ENCODE data around the gene RNF126.
"Not testable (repeated sequence)": the region's sequence is repeated elsewhere in the genome, so short reads cannot be mapped to it uniquely, and the experiment has no call there.

RNF126 gene

DNA sequence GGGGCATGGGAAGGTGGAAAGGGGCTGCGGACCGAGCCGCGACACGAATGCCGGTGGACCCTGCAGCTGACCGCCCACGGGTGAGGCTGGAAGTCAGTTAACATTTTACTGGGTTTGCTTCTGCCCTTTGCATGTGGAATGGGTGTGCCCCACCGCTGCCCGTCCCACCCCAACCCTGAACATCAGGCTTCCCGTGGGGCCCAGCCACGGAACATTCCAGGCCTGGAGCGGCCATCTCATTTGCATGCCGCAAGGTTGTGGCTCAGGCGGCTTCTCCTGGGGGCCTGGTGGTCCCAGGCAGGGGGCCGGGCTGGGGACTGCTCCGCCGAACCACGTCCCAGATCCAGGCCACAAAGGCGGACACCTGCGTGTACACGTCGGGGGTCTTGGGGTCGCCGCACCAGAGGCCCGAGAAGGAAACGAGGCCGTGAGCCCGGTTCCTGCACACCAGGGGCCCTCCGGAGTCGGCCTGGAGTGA is 22.5 kb upstream of the RNF126 start:
- DNase-seq (ENCODE audit: low spot score), result no peak

DNA sequence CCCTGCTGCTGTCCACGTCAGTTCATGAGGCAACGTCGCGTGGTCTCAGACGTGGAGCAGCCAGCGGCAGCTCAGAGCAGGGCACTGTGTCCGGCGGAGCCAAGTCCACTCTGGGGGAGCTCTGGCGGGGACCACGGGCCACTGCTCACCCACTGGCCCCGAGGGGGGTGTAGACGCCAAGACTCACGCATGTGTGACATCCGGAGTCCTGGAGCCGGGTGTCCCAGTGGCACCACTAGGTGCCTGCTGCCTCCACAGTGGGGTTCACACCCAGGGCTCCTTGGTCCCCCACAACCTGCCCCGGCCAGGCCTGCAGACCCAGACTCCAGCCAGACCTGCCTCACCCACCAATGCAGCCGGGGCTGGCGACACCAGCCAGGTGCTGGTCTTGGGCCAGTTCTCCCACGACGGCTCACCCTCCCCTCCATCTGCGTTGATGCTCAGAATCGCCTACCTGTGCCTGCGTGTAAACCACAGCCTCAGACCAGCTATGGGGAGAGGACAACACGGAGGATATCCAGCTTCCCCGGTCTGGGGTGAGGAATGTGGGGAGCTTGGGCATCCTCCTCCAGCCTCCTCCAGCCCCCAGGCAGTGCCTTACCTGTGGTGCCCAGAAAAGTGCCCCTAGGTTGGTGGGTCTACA is 19.8 kb upstream of the RNF126 start:
- DNase-seq (ENCODE audit: low spot score), result no peak

DNA sequence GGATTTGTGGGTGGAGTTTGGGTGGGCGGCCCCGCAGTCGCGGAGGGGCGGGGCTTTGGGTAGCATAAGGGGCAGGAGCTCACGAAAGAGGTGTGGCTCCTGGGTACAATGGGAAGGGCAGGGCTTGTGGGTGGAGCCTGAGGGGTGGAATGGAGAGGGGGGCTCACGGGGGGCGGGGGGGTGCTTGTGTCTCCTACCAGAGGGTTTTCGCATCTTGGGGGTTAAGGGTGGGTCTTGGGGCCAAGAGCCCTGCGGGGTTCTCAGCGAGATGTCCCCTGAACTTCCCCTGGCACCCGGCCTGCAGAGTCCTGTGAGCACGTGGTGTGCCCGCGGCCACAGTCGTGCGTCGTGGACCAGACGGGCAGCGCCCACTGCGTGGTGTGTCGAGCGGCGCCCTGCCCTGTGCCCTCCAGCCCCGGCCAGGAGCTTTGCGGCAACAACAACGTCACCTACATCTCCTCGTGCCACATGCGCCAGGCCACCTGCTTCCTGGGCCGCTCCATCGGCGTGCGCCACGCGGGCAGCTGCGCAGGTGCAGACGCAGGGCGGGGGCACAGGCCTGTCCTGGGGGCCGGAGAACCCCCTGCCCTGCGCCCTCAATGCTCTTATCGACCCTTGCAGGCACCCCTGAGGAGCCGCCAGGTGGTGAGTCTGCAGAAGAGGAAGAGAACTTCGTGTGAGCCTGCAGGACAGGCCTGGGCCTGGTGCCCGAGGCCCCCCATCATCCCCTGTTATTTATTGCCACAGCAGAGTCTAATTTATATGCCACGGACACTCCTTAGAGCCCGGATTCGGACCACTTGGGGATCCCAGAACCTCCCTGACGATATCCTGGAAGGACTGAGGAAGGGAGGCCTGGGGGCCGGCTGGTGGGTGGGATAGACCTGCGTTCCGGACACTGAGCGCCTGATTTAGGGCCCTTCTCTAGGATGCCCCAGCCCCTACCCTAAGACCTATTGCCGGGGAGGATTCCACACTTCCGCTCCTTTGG is 18.3 kb upstream of the RNF126 start:
- no peak for DNase-seq (ENCODE audit: low spot score)

DNA sequence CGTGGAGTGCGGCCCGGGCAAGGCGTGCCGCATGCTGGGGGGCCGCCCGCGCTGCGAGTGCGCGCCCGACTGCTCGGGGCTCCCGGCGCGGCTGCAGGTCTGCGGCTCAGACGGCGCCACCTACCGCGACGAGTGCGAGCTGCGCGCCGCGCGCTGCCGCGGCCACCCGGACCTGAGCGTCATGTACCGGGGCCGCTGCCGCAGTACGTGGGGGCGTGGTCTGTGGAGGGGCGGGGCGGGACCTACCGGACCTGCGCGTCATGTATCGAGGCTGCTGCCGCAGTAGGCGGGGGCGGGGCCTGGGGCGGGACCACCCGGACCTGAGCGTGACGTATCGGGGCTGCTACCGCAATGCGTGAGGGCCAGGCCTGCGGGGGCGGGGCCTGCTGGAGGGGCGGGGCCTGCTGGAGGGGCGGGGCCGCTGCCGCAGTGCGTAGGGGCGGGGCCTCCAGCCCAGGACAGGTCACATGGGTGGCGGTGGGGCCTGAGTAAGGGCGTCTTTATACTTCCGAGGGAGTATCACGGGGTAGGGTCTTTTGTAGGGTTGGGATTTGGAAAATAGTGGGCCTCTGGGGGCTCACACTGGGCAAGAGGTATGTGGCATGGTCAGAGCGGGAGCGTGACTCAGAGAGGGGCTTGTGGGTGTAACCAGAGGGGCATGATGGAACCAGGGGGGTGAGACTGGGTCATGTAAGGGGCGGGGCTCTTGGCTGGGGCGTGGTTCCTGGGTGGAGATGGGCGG is 17.4 kb upstream of the RNF126 start:
- peak; percentile 100 for DNase-seq (ENCODE audit: low spot score)

DNA sequence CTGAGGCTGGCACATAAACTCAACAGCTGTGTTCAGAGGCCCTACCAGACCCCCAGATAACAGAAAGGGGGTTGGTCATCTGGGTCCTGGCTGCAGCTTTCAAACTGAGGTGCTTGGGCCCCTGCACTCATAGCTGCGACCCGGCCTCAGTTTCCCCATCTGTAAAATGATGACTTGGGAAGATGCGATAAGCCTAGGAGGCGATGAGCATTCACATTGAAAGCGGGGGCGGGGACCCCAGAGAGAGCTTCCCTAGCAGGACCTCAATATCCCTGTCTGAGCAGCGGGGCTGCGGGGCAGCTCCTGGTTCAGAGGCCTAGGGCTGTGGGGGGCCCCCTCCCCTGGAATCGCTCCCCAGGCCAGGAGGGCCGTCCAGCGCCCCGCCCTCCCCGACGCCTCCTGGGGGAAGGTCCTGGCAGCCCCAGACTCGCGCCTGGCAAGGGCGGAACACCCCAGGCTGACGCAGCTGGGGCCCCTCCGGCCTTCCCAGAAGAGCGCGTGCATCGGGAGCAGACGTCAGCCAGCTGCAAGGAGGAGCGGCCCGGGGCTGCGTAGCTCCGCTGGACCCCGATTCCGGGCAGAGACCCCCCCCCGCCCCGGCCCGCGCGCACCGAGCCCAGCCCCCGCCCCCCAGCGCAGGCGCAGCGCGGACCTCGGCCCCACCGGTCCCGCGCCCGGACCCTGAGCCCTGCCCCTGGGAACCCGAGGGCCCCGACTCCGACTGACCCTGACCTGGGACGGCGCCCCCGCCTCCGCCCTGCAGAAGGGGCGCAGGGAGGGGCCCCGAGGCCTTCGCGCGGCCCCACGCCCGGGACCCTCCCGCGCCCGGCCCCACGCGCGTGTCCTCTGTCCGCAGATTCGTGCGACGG is 16.6 kb upstream of the RNF126 start:
- DNase-seq (ENCODE audit: low spot score), result peak; percentile 87

DNA sequence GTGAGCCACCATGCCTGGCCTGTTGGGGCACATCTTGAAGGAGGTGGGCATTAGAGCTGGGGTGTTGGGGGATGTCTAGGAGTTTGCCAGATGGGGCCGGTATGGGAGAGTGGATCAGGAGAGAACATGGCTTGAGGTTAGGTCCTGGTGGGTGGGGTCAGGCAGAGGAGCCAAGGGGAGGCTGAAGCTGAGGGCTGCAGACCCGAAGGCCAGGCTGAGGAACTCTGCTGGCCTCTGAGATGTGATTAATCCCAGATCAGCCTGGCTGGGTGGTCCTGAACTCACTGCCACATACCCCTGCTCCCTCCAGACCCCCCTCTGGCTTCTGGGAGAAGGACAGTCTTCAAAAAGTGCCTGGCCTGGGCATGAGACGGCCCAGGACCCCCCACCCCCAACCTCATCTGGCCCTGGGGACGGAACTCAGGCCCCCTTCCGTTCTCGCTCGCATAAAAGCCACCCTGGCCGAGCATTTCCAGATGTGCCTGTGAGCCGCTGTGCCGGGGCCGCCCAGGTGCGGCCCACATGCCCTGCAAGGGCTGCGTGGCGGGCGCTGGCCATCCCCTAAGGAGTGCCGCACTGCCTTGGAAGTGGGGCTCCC is 15.9 kb upstream of the RNF126 start:
- DNase-seq (ENCODE audit: low spot score), result no peak

DNA sequence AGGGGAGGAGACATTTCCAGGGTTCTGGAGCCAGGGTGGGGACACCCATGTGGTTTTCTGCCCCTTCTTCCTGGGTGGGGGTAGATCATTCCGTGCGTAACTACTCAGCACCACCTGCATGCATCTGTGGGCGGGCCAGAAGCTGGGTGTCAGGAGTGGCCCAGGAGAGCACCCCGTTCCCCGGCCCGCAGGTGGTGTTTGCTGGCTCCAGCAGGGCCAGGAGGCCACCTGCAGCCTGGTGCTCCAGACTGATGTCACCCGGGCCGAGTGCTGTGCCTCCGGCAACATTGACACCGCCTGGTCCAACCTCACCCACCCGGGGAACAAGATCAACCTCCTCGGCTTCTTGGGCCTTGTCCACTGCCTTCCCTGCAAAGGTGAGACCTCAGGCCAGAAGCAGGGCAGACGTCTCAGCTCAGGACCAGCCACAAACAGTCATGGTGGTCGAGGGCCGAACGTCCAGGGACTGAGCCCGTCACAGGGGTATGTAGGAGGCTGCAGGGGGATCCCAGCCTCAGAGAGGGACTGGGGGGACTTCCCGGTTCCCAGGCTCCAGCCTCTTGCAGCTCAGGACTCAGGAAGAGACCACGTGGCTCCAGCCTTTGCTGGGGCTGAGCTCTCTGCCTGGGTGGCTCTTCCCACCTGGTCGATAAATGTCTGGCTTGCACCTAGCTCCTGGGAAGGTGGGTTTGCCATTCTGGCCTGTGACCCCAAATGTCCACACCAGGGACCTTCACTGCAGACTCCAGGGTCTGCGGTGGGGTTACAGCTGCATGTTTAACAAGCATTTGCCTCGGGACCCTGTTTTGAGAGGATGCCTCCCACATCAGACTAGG is 14.8 kb upstream of the RNF126 start:
- DNase-seq (ENCODE audit: low spot score), result no peak

DNA sequence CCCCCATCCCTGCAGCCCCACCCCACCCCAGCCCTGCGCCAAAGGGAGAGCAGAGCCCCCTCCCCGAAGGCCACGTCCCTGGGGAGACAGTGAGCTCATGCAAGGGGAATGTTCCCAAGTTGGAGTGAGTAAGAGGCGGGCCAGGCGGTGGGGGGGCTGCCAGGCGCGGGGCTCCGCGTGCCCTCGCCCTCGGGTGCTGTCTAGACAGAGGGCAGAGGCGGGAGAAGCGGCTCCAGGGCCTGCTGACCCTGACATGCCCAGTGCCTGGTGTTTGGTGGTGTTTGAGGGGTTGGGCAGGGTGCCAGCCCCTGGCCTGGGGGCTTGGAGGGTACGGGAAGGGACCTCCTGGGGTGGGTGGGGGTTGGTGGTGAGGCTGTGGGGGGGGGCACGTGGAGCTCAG is 14.2 kb upstream of the RNF126 start:
- DNase-seq (ENCODE audit: low spot score), result no peak

DNA sequence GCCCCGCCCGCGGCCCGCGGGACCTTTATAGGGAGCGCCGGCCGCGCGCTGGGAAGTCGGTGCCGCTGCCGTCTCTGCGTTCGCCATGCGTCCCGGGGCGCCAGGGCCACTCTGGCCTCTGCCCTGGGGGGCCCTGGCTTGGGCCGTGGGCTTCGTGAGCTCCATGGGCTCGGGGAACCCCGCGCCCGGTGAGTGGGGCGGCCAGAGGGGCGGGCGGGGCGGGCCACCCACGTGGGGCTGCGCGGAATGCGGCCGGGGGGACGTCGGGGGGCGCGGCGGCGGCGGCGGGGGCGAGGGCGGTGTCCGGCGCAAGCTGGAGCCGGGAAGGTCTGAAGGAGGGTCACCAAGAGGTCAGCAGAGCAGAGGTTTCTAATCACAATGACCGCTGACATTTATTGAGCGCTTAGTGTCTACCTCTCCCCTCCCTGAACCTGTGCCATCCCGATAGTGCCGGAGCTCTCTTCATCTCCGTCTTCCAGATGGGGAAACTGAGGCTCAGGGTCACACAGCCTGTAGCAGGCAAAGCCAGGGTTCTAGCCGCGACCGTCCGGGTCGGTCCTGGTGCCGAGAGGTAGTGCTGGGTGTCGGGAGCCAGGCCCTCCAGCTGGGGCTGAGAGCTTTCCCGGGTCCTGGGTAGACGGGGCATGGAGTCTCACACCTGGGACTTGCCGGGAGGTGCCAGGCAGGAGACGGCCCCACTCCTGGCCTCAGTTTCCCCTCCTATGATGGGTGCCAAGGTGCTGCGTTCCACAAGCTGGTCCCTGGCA is 13.5 kb upstream of the RNF126 start, which contains the start of gene FSTL3:
Gene FSTL3 (plus strand): TSS at position 54 of the 767 bp plus-strand sequence. CDS start 32 bp downstream, at position 86.
- DNase-seq (ENCODE audit: low spot score), result no peak

DNA sequence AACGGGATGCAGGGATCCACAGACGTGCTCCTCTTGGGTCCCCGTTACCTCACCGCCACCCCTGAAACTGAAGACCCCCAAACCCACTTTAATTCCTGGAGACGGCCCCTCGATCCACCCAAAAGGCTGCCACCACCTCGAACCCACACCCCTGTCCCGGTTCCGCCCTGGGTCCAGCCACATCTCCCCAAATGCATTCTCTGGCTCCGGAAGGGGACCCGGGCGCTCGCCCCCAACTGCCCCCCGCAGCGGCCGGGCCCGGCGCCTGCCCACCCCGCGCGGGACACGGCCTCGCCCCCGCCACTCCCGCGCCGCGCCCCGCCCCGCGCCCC is 13.0 kb upstream of the RNF126 start:
- no peak for DNase-seq (ENCODE audit: low spot score)

DNA sequence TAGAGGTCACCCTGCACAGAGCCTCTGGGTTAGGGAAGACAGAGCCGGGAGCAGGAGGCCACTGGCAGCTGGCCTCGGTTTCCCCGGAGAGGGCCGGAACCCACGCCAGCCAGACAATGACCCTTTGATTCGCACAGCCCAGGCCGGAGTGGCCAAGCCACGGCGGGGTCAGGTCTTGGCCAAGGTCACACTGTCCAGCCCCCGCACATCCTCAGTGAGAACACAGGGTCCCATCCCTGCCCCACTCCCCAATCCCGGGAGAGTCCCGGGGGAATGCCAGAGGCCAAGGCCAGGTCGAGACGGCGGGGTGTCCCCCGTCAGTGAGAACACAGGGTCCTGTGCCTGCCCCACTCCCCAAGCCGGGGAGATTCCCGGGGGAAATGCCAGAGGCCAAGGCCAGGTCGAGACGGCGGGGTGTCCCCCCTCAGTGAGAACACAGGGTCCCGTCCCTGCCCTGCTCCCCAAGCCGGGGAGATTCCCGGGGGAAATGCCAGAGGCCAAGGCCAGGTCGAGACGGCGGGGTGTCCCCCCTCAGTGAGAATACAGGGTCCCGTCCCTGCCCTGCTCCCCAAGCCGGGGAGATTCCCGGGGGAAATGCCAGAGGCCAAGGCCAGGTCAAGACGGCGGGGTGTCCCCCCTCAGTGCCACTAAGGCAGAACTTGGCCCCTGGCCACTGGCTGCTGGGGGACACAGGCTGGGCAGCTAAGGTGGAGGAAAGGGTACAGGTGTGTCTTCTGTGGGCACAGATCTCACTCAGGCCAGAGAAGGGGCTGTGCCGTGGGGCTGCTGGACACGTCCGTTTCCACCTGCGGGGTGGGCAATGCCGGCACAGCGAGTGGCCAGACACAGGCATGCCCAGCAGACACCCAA is 11.5 kb upstream of the RNF126 start:
- DNase-seq (ENCODE audit: low spot score), result peak; percentile 66

DNA sequence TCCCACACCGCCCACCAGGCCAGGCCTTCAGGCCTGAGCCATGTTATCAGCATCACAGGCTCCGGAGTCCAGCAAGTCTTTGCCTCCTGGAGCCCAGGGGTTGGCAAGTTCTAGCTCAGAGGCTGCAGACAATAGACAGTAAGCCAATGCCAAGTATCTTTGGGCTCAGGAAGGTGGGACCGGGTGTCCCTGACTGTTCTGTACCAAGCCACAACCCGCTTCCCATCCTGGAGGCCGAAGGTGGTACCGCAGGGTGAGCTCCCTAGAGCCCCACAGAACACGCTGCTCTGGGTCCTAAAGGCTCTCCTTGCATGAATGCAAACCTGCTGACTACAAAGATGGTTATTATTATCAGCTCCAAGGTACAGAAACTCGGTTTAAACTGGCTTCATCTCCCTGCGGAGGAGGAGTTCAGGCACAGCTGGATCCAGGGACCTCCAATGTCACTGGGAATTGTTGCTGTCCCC is 7.6 kb upstream of the RNF126 start:
- DNase-seq (ENCODE audit: low spot score), result no peak

DNA sequence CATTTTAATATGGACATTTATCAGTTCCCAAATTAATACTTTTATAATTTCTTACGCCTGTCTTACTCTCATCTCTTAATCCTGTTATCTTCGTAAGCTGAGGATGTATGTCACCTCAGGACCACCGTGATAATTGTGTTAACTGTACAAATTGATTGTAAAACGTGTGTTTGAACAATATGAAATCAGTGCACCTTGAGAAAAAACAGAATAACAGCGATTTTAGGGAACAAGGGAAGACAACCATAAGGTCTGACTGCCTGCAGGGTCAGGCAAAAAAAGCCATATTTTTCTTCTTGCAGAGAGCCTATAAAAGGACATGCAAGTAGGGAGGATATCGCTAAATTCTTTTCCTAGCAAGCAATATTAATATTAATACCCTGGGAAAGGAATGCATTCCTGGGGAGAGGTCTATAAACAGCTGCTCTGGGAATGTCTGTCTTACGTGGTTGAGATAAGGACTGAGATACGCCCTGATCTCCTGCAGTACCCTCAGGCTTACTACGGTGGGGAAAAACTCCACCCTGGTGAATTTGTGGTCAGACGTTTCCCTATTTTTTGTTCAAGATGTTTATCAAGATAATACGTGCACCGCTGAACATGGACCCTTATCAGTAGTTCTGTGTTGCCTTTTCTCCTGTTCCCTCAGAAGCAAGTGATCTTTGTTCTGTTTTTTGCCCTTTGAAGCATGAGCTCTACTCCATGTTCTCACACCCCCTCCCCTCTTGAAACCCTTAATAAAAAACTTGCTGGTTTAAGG is 5.8 kb upstream of the RNF126 start:
- not testable (repeated sequence) for DNase-seq (ENCODE audit: low spot score)

DNA sequence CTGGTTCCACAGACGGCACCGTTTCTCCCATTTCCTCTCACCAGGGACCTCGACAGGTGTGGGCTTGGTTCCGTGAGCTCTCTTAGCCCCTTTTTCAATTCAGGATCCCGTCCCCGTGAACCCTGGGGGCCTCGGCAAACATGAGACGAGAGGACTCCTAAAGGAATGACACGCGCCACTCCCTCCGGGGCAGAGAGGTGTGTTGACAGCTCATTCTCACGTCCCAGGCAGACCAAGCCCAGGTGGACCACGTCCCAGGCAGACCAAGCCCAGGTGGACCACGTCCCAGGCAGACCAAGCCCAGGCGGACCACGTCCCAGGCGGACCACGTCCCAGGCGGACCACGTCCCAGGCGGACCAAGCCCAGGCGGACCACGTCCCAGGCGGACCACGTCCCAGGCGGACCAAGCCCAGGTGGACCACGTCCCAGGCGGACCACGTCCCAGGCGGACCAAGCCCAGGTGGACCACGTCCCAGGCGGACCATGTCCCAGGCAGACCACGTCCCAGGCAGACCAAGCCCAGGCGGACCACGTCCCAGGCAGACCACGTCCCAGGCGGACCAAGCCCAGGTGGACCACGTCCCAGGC is 4.1 kb upstream of the RNF126 start:
- not testable (repeated sequence) for DNase-seq (ENCODE audit: low spot score)

DNA sequence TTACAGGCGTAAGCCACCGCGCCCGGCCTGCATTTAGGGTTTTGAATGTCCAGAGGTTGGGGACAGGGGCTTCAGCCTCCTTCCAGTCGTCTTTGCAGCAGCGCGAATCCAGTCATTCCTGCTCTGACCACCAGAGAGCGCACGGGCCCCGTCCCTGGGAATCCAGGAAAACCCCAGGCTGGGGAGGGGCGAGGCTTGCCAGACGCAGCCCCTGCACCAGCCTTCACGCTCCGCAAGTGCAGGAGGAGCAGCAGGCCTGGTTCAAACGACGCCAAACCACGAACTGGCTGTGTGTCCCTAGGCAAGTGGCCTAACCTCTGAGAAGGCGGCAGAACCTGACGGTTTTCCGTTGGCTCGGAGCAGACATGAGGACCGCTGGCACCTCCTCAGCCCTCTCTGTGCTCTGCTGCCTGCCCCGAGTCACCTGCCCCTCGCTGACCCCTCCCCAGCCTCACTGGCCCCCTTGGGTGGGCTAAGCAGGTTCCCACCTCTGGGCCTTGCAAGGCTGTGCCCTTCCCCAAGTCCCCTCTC is 2.0 kb upstream of the RNF126 start:
- peak; percentile 92 for DNase-seq (ENCODE audit: low spot score)

DNA sequence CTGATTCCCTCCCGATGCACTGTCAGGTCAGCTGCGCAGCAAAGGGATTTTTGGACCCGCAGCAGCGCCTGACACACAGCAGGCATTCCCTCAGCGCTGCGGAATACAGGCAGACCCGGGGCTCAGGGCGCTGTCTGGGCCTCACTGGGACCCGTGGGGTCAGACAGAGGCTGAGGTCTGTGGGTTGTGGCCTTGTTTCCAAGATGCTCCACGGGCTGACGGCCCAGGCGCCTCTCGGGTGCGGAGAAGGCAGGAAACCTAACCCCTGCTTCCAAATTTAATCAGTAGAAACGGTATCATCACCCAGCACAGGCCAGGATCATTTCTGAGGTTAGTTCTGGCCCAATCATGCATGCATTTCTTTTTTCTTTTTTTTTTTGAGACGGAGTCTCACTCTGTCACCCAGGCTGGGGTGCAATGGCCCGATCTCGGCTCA is 686 bp upstream of the RNF126 start:
- DNase-seq (ENCODE audit: low spot score), result no peak

All from left forelimb (tissue), 1 donor.